ENCODE results near the gene UBN2.

Gene UBN2

GRCh38 chr7:139292821-139293220 is 61.8 kb downstream of the UBN2 start:
- TF ChIP-seq CTCF (IDR thresholded peaks at IDR 0.05; ENCODE audit: extremely low read depth, missing control alignments) = no peak
- DNase-seq (ENCODE audit: low spot score) = no peak

GRCh38 chr7:139293534-139293933 is 62.5 kb downstream of the UBN2 start:
- DNase-seq (ENCODE audit: low spot score) = no peak
- TF ChIP-seq CTCF (IDR thresholded peaks at IDR 0.05; ENCODE audit: extremely low read depth, missing control alignments) = no peak

GRCh38 chr7:139294241-139294640 is 63.2 kb downstream of the UBN2 start:
- no peak for TF ChIP-seq CTCF (IDR thresholded peaks at IDR 0.05; ENCODE audit: extremely low read depth, missing control alignments)
- no peak for DNase-seq (ENCODE audit: low spot score)

GRCh38 chr7:139294951-139295575 is 64.0 kb downstream of the UBN2 start:
- no peak for DNase-seq (ENCODE audit: low spot score)
- TF ChIP-seq CTCF (IDR thresholded peaks at IDR 0.05; ENCODE audit: extremely low read depth, missing control alignments) = no peak

GRCh38 chr7:139297795-139298194 is 66.8 kb downstream of the UBN2 start:
- TF ChIP-seq CTCF (IDR thresholded peaks at IDR 0.05; ENCODE audit: extremely low read depth, missing control alignments) = no peak
- DNase-seq (ENCODE audit: low spot score) = no peak

- DNase-seq (ENCODE audit: low spot score) = no peak
- TF ChIP-seq CTCF (IDR thresholded peaks at IDR 0.05; ENCODE audit: extremely low read depth, missing control alignments) = no peak
These were observed 68.3 kb downstream of the UBN2 start for GRCh38 chr7:139299296-139299695.

GRCh38 chr7:139300390-139300789 is 69.4 kb downstream of the UBN2 start:
- no peak for DNase-seq (ENCODE audit: low spot score)

More at GRCh38 chr7:139300390-139300789, 69.4 kb downstream of the UBN2 start:
- TF ChIP-seq CTCF (IDR thresholded peaks at IDR 0.05; ENCODE audit: extremely low read depth, missing control alignments) = no peak

Measured in GM20000 (cell line).